ENCODE data around the gene GRIN2D.

The GRIN2D gene

GRCh38 chr19:48419158-48419920 is 25.9 kb downstream of the GRIN2D start:
- peaks cover 14% of the 10 kb centered on the region for H3K4me1 ChIP-seq (ENCODE audit: control insufficient read depth, insufficient read depth, low read length)
- no peak overlapping the region for H3K9ac ChIP-seq (ENCODE audit: low read length)
- H3K27me3 ChIP-seq (replicated peaks; ENCODE audit: control insufficient read depth, insufficient read depth, low read length): no peaks in the 10 kb centered on the region
- no peaks in the 10 kb centered on the region for H3K36me3 ChIP-seq (ENCODE audit: control insufficient read depth, insufficient read depth, low read length, severe bottlenecking)
- H3K4me3 ChIP-seq (ENCODE audit: low read length): no peak overlapping the region
- no peaks in the 10 kb centered on the region for H3K9me3 ChIP-seq (ENCODE audit: control insufficient read depth, low read length)
- DNase-seq (ENCODE audit: low read depth): peak; percentile 45

DNA sequence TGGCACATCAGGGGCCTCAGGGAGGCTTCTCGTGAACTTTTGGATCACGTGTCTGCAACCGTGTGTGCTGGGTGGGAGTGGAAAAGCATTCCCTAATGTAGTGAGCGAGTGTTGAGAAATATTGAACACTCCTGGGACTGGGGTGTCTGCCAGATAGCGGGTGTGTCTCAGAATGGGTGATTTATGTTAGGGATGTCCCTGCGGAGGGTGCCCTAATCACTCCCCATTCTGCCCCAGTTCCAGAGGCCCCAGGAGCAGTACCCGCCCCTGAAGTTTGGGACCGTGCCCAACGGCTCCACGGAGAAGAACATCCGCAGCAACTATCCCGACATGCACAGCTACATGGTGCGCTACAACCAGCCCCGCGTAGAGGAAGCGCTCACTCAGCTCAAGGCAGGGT is 28.1 kb downstream of the GRIN2D start:
- Histone ChIP-seq H3K4me3 (ENCODE audit: low read length) (peak overlapping the region; percentile 0), H3K27me3 (replicated peaks; ENCODE audit: control insufficient read depth, insufficient read depth, low read length) (no peaks in the 10 kb centered on the region), H3K9me3 (ENCODE audit: control insufficient read depth, low read length) (no peaks in the 10 kb centered on the region), H3K9ac (ENCODE audit: low read length) (peak overlapping the region; percentile 43), H3K4me1 (ENCODE audit: control insufficient read depth, insufficient read depth, low read length) (peaks cover 19% of the 10 kb centered on the region), H3K36me3 (ENCODE audit: control insufficient read depth, insufficient read depth, low read length, severe bottlenecking) (no peaks in the 10 kb centered on the region)
- no peak for DNase-seq (ENCODE audit: low read depth)

- Histone ChIP-seq H3K27me3 (replicated peaks; ENCODE audit: control insufficient read depth, insufficient read depth, low read length) (no peaks in the 10 kb centered on the region), H3K36me3 (ENCODE audit: control insufficient read depth, insufficient read depth, low read length, severe bottlenecking) (no peaks in the 10 kb centered on the region), H3K9ac (ENCODE audit: low read length) (peak overlapping the region; percentile 64), H3K4me3 (ENCODE audit: low read length) (no peak overlapping the region), H3K9me3 (ENCODE audit: control insufficient read depth, low read length) (no peaks in the 10 kb centered on the region), H3K4me1 (ENCODE audit: control insufficient read depth, insufficient read depth, low read length) (peaks cover 19% of the 10 kb centered on the region)
- peak; percentile 59 for DNase-seq (ENCODE audit: low read depth)
Measured at GRCh38 chr19:48424694-48425219, 31.3 kb downstream of the GRIN2D start.

GRCh38 chr19:48428670-48429069 is 35.2 kb downstream of the GRIN2D start:
- Histone ChIP-seq H3K27me3 (replicated peaks; ENCODE audit: control insufficient read depth, insufficient read depth, low read length) (no peaks in the 10 kb centered on the region), H3K36me3 (ENCODE audit: control insufficient read depth, insufficient read depth, low read length, severe bottlenecking) (no peaks in the 10 kb centered on the region), H3K9ac (ENCODE audit: low read length) (no peak overlapping the region), H3K9me3 (ENCODE audit: control insufficient read depth, low read length) (no peaks in the 10 kb centered on the region), H3K4me1 (ENCODE audit: control insufficient read depth, insufficient read depth, low read length) (peaks cover 6% of the 10 kb centered on the region), H3K4me3 (ENCODE audit: low read length) (no peak overlapping the region)
- DNase-seq (ENCODE audit: low read depth): no peak

GRCh38 chr19:48433337-48433736 is 39.9 kb downstream of the GRIN2D start:
- H3K36me3 ChIP-seq (ENCODE audit: control insufficient read depth, insufficient read depth, low read length, severe bottlenecking): no peaks in the 10 kb centered on the region
- H3K9ac ChIP-seq (ENCODE audit: low read length): no peak overlapping the region
- H3K4me3 ChIP-seq (ENCODE audit: low read length): no peak overlapping the region
- no peaks in the 10 kb centered on the region for H3K4me1 ChIP-seq (ENCODE audit: control insufficient read depth, insufficient read depth, low read length)
- DNase-seq (ENCODE audit: low read depth): no peak
- no peaks in the 10 kb centered on the region for H3K9me3 ChIP-seq (ENCODE audit: control insufficient read depth, low read length)
- no peaks in the 10 kb centered on the region for H3K27me3 ChIP-seq (replicated peaks; ENCODE audit: control insufficient read depth, insufficient read depth, low read length)

DNA sequence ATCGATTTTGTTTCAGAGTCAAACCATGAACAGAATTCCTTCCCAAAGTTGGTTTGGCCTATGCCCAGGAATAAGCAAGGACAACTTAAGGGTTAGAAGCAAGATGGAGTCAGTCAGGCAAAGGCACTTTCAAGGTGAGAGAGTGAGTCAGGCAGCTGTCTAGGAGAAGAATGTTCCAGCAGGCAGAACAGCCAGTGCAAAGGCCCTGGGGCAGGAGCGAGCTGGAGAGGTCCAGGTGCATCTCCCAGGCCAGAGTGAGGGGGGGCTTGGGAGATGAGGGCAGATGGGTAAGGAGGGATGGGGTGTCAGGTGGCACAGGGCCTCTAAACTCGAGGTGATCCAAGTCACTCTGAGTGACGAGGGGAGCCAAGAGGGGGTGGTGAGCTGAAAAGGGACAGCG is 43.1 kb downstream of the GRIN2D start:
- Histone ChIP-seq H3K9me3 (ENCODE audit: control insufficient read depth, low read length) (no peaks in the 10 kb centered on the region), H3K9ac (ENCODE audit: low read length) (no peak overlapping the region), H3K36me3 (ENCODE audit: control insufficient read depth, insufficient read depth, low read length, severe bottlenecking) (no peaks in the 10 kb centered on the region), H3K27me3 (replicated peaks; ENCODE audit: control insufficient read depth, insufficient read depth, low read length) (no peaks in the 10 kb centered on the region), H3K4me1 (ENCODE audit: control insufficient read depth, insufficient read depth, low read length) (no peaks in the 10 kb centered on the region), H3K4me3 (ENCODE audit: low read length) (no peak overlapping the region)
- no peak for DNase-seq (ENCODE audit: low read depth)

GRCh38 chr19:48441360-48442050 is 48.0 kb downstream of the GRIN2D start:
- Histone ChIP-seq H3K36me3 (ENCODE audit: control insufficient read depth, insufficient read depth, low read length, severe bottlenecking) (no peaks in the 10 kb centered on the region), H3K27me3 (replicated peaks; ENCODE audit: control insufficient read depth, insufficient read depth, low read length) (no peaks in the 10 kb centered on the region), H3K9me3 (ENCODE audit: control insufficient read depth, low read length) (no peaks in the 10 kb centered on the region), H3K9ac (ENCODE audit: low read length) (no peak overlapping the region), H3K4me1 (ENCODE audit: control insufficient read depth, insufficient read depth, low read length) (peaks cover 12% of the 10 kb centered on the region), H3K4me3 (ENCODE audit: low read length) (no peak overlapping the region)
- DNase-seq (ENCODE audit: low read depth): no peak

DNA sequence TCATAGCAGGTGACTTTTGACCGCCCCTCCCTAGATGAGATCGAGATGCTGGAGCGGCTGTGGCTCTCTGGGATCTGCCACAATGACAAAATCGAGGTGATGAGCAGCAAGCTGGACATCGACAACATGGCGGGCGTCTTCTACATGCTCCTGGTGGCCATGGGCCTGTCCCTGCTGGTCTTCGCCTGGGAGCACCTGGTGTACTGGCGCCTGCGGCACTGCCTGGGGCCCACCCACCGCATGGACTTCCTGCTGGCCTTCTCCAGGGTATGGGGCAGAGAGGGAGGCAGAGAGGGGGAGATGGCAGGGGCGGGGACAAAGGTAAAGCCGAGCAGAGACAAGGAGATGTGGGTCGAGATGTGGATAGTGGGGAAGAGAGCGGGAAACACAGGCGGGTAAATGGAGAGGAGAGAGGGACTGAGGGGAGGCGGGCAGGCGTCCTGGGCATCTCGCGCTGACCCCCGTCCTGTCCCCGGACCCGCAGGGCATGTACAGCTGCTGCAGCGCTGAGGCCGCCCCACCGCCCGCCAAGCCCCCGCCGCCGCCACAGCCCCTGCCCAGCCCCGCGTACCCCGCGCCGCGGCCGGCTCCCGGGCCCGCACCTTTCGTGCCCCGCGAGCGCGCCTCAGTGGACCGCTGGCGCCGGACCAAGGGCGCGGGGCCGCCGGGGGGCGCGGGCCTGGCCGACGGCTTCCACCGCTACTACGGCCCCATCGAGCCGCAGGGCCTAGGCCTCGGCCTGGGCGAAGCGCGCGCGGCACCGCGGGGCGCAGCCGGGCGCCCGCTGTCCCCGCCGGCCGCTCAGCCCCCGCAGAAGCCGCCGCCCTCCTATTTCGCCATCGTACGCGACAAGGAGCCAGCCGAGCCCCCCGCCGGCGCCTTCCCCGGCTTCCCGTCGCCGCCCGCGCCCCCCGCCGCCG is 48.9 kb downstream of the GRIN2D start:
- no peaks in the 10 kb centered on the region for H3K9me3 ChIP-seq (ENCODE audit: control insufficient read depth, low read length)
- no peak overlapping the region for H3K9ac ChIP-seq (ENCODE audit: low read length)
- peaks cover 14% of the 10 kb centered on the region for H3K4me1 ChIP-seq (ENCODE audit: control insufficient read depth, insufficient read depth, low read length)
- no peak for DNase-seq (ENCODE audit: low read depth)
- peaks cover 3% of the 10 kb centered on the region for H3K36me3 ChIP-seq (ENCODE audit: control insufficient read depth, insufficient read depth, low read length, severe bottlenecking)
- H3K27me3 ChIP-seq (replicated peaks; ENCODE audit: control insufficient read depth, insufficient read depth, low read length): no peaks in the 10 kb centered on the region
- H3K4me3 ChIP-seq (ENCODE audit: low read length): no peak overlapping the region

GRCh38 chr19:48443256-48443655 is 49.8 kb downstream of the GRIN2D start:
- Histone ChIP-seq H3K4me3 (ENCODE audit: low read length) (no peak overlapping the region), H3K27me3 (replicated peaks; ENCODE audit: control insufficient read depth, insufficient read depth, low read length) (no peaks in the 10 kb centered on the region), H3K9ac (ENCODE audit: low read length) (no peak overlapping the region), H3K9me3 (ENCODE audit: control insufficient read depth, low read length) (no peaks in the 10 kb centered on the region), H3K4me1 (ENCODE audit: control insufficient read depth, insufficient read depth, low read length) (peaks cover 14% of the 10 kb centered on the region), H3K36me3 (ENCODE audit: control insufficient read depth, insufficient read depth, low read length, severe bottlenecking) (peaks cover 12% of the 10 kb centered on the region)
- DNase-seq (ENCODE audit: low read depth): peak; percentile 56

All from adipocyte (in vitro differentiated cells).